ENCODE data around the gene PTPRS. TPM values are rescaled to one million over a fixed set of nuclear protein-coding genes. Genes with fewer than 3 reads are reported as not detected.

The PTPRS gene
- total RNA-seq, 1 experiment from 2014 or later: 215 TPM

GRCh38 chr19:5376928-5377327 lies 36.3 kb upstream of the PTPRS start:
- intact Hi-C loops (cut with micrococcal nuclease; ENCODE audit: unreplicated experiment): loop anchor here (2.0 to 10.0 kb wide), 2 partner anchors 198 to 328 kb away; no protein-coding TSS in a partner anchor

GRCh38 chr19:5372572-5373200 lies 32.1 kb upstream of the PTPRS start:
- Histone ChIP-seq H3K9me3 (ENCODE audit: low read depth, low read length, poor library complexity, severe bottlenecking) (no peaks in the 10 kb centered on the region), H3K4me1 (ENCODE audit: insufficient read depth, low read length, poor library complexity, severe bottlenecking) (no peaks in the 10 kb centered on the region), H3K27ac (ENCODE audit: low read depth, low read length, poor library complexity, severe bottlenecking) (no peak overlapping the region), H3K27me3 (replicated peaks; ENCODE audit: insufficient read depth, low read depth, low read length, poor library complexity) (no peaks in the 10 kb centered on the region), H3K36me3 (ENCODE audit: insufficient read depth, low read length, poor library complexity, severe bottlenecking) (no peaks in the 10 kb centered on the region), H3K4me3 (ENCODE audit: low read depth, low read length, poor library complexity, severe bottlenecking) (no peak overlapping the region)
- no TSS peak for BruUV-seq (replicated peaks)
- TF ChIP-seq CTCF (conservative IDR thresholded peaks at IDR 0.05; ENCODE audit: low read depth, low read length) (no peak), EZH2 (IDR thresholded peaks at IDR 0.05; ENCODE audit: borderline replicate concordance, low read depth, low read length, poor library complexity, severe bottlenecking) (no peak)
- DNase-seq (ENCODE audit: low spot score): no peak
- CTCF ChIA-PET: interaction anchor here (0.6 kb wide), 1 partner anchor 116 kb away, joined by 4 read pairs; no protein-coding TSS in a partner anchor
- POLR2A ChIA-PET (ENCODE audit: low non-redundant PET): no interaction called here
- intact Hi-C loops (cut with micrococcal nuclease; ENCODE audit: unreplicated experiment): loop anchor here (10.0 kb wide), 1 partner anchor 202 kb away; no protein-coding TSS in a partner anchor

More at GRCh38 chr19:5376928-5377327, 36.3 kb upstream of the PTPRS start:
- no peak overlapping the region for H3K27ac ChIP-seq (ENCODE audit: low read depth, low read length, poor library complexity, severe bottlenecking)
- POLR2A ChIA-PET (ENCODE audit: low non-redundant PET): no interaction called here
- no TSS peak for BruUV-seq (replicated peaks)
- TF ChIP-seq EZH2 (IDR thresholded peaks at IDR 0.05; ENCODE audit: borderline replicate concordance, low read depth, low read length, poor library complexity, severe bottlenecking): no peak
- TF ChIP-seq CTCF (conservative IDR thresholded peaks at IDR 0.05; ENCODE audit: low read depth, low read length): no peak
- no peaks in the 10 kb centered on the region for H3K36me3 ChIP-seq (ENCODE audit: insufficient read depth, low read length, poor library complexity, severe bottlenecking)
- no peak overlapping the region for H3K4me3 ChIP-seq (ENCODE audit: low read depth, low read length, poor library complexity, severe bottlenecking)
- CTCF ChIA-PET: interaction anchor here (1.0 to 2.0 kb wide), 2 partner anchors 329 to 330 kb away, joined by 6 to 8 read pairs; no protein-coding TSS in a partner anchor
- no peaks in the 10 kb centered on the region for H3K27me3 ChIP-seq (replicated peaks; ENCODE audit: insufficient read depth, low read depth, low read length, poor library complexity)
- H3K9me3 ChIP-seq (ENCODE audit: low read depth, low read length, poor library complexity, severe bottlenecking): no peaks in the 10 kb centered on the region
- DNase-seq (ENCODE audit: low spot score): no peak
- no peaks in the 10 kb centered on the region for H3K4me1 ChIP-seq (ENCODE audit: insufficient read depth, low read length, poor library complexity, severe bottlenecking)

- Histone ChIP-seq H3K36me3 (ENCODE audit: insufficient read depth, low read length, poor library complexity, severe bottlenecking) (no peaks in the 10 kb centered on the region), H3K4me1 (ENCODE audit: insufficient read depth, low read length, poor library complexity, severe bottlenecking) (no peaks in the 10 kb centered on the region), H3K27ac (ENCODE audit: low read depth, low read length, poor library complexity, severe bottlenecking) (no peak overlapping the region), H3K27me3 (replicated peaks; ENCODE audit: insufficient read depth, low read depth, low read length, poor library complexity) (no peaks in the 10 kb centered on the region), H3K9me3 (ENCODE audit: low read depth, low read length, poor library complexity, severe bottlenecking) (no peaks in the 10 kb centered on the region), H3K4me3 (ENCODE audit: low read depth, low read length, poor library complexity, severe bottlenecking) (no peak overlapping the region)
- intact Hi-C loops (cut with micrococcal nuclease; ENCODE audit: unreplicated experiment): loop anchor here (10.0 kb wide), 1 partner anchor 205 kb away; no protein-coding TSS in a partner anchor
- peak; percentile 61 for DNase-seq (ENCODE audit: low spot score)
- ChIA-PET CTCF (interaction anchor here (0.6 kb wide), 1 partner anchor 317 kb away, joined by 3 read pairs; no protein-coding TSS in a partner anchor), POLR2A (ENCODE audit: low non-redundant PET) (no interaction called here)
- TF ChIP-seq EZH2 (IDR thresholded peaks at IDR 0.05; ENCODE audit: borderline replicate concordance, low read depth, low read length, poor library complexity, severe bottlenecking) (no peak), CTCF (conservative IDR thresholded peaks at IDR 0.05; ENCODE audit: low read depth, low read length) (peak; percentile 81)
- BruUV-seq (replicated peaks): no TSS peak
Measured at GRCh38 chr19:5369962-5370367, 29.4 kb upstream of the PTPRS start.

Measured in A673 (cell line).